Mononuclear cell (primary cell): ENCODE data around the gene SLC11A2. TPM values are rescaled to one million over a fixed set of nuclear protein-coding genes. Genes with fewer than 3 reads are reported as not detected.
A peak's percentile ranks its signal among the peaks of the same experiment; 100 is the strongest.

Experiments used
- H3K27me3 ChIP-seq: 2 replicates; pipeline ENCODE4 v1.6.0; 2011; ENCODE audit warnings: low read length, control low read depth; ENCODE audit not compliant: insufficient read depth
- H3K4me1 ChIP-seq: 2 replicates; pipeline ENCODE4 v1.5.1; 2011; ENCODE audit warnings: mild to moderate bottlenecking, low read length, control low read depth; ENCODE audit not compliant: insufficient read depth
- H3K4me3 ChIP-seq: 2 replicates; pipeline ENCODE4 v1.5.1; 2011; ENCODE audit warnings: mild to moderate bottlenecking, low read length, moderate library complexity
- H3K9me3 ChIP-seq: 2 replicates; pipeline ENCODE4 v1.5.1; 2011; ENCODE audit warnings: low read depth, mild to moderate bottlenecking, control low read depth, low read length
- total RNA-seq: library from RNA; depleted of rRNA; stranded (reverse); fragments of >200 nt; gene quantifications from one replicate; pipeline ENCODE4 v1.2.3, GENCODE V29; 2012

Gene SLC11A2
- total RNA-seq, 1 donor, result 51.2 TPM

- Histone ChIP-seq H3K27me3 (no peaks in the 10 kb centered on the region), H3K4me1 (peaks cover 16% of the 10 kb centered on the region), H3K9me3 (no peaks in the 10 kb centered on the region), H3K4me3 (peak within 1 kb of the TSS; percentile 69)
Observed at GRCh38 chr12:51047655-51048540, 21.7 kb upstream of the SLC11A2 start, which contains the start of gene LETMD1. LETMD1 (plus strand) TSS chr12:51048327; CDS start chr12:51048357, 30 bp downstream.

GRCh38 chr12:51036279-51036678 lies 10.1 kb upstream of the SLC11A2 start:
- H3K27me3 ChIP-seq, result no peaks in the 10 kb centered on the region

GRCh38 chr12:51033457-51034089 lies 7.4 kb upstream of the SLC11A2 start:
- Histone ChIP-seq H3K27me3 (no peaks in the 10 kb centered on the region), H3K4me1 (no peaks in the 10 kb centered on the region), H3K9me3 (no peaks in the 10 kb centered on the region), H3K4me3 (no peak overlapping the region)

More at GRCh38 chr12:51036279-51036678, 10.1 kb upstream of the SLC11A2 start:
- H3K9me3 ChIP-seq, result no peaks in the 10 kb centered on the region
- no peak overlapping the region for H3K4me3 ChIP-seq
- H3K4me1 ChIP-seq, result no peaks in the 10 kb centered on the region

GRCh38 chr12:51033048-51033447 lies 6.9 kb upstream of the SLC11A2 start:
- Histone ChIP-seq H3K4me1 (no peaks in the 10 kb centered on the region), H3K4me3 (no peak overlapping the region), H3K27me3 (no peaks in the 10 kb centered on the region), H3K9me3 (no peaks in the 10 kb centered on the region)

GRCh38 chr12:51028813-51029150 lies 2.6 kb upstream of the SLC11A2 start:
- no peak overlapping the region for H3K4me3 ChIP-seq
- peaks cover 28% of the 10 kb centered on the region for H3K4me1 ChIP-seq
- H3K27me3 ChIP-seq, result no peaks in the 10 kb centered on the region
- H3K9me3 ChIP-seq, result no peaks in the 10 kb centered on the region

GRCh38 chr12:51028126-51028812 lies 2.1 kb upstream of the SLC11A2 start:
- Histone ChIP-seq H3K4me3 (no peak overlapping the region), H3K9me3 (no peaks in the 10 kb centered on the region), H3K27me3 (no peaks in the 10 kb centered on the region), H3K4me1 (peaks cover 33% of the 10 kb centered on the region)

DNA sequence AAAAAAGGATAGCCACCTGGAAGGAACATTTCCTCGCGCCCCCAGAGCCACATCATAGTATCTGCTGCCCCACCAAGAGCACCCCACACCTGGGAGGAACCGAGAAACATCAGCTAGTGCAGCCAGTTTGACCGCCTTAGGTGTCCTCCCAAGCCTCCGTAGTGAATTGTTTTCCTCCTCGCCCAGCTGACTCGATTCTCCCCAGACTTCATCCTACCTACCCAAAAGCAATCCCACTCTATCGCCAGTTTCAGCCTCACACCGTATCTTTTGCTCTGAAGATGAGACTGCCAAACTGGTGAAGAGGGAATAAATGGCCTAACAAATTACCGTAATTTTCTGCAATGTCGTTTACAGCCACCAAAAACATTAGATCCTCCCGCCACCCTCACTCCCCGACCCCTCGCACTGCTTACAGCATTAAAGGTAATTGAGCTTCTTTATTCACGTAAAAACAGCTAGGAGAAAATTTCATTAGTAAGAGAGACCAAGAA lies 1.2 kb upstream of the SLC11A2 start:
- Histone ChIP-seq H3K4me1 (peaks cover 36% of the 10 kb centered on the region), H3K4me3 (no peak overlapping the region), H3K9me3 (no peaks in the 10 kb centered on the region), H3K27me3 (no peaks in the 10 kb centered on the region)

DNA sequence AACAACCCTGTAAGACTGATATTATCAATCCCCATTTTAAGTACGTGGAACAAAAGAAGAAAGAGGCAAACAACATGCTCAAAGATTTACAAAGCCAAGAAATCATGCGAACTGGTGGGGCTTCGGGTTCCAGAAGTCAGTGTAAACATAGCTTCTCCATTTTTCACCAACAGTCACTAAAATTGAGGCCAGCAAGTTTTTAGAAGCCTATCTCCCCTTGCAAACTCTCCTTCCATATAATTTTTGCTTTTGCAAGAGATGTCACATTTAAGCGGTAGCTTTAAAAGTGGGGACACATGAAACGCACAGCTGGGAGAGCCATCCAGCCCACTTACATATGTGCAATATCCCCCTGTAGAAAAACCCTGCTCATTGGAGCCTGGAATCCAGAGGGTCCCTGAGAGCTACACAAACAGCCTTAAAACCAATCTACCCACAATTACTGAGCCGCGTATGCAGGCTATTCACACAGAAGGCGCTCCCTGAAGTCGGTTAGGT lies 797 bp downstream of the SLC11A2 start:
- Histone ChIP-seq H3K4me3 (peak overlapping the region; percentile 69), H3K4me1 (peaks cover 56% of the 10 kb centered on the region), H3K27me3 (no peaks in the 10 kb centered on the region), H3K9me3 (no peaks in the 10 kb centered on the region)

- no peaks in the 10 kb centered on the region for H3K27me3 ChIP-seq
- peak overlapping the region; percentile 21 for H3K4me3 ChIP-seq
- peaks cover 65% of the 10 kb centered on the region for H3K4me1 ChIP-seq
- no peaks in the 10 kb centered on the region for H3K9me3 ChIP-seq
Observed at GRCh38 chr12:51023625-51024382, 2.4 kb downstream of the SLC11A2 start.

DNA sequence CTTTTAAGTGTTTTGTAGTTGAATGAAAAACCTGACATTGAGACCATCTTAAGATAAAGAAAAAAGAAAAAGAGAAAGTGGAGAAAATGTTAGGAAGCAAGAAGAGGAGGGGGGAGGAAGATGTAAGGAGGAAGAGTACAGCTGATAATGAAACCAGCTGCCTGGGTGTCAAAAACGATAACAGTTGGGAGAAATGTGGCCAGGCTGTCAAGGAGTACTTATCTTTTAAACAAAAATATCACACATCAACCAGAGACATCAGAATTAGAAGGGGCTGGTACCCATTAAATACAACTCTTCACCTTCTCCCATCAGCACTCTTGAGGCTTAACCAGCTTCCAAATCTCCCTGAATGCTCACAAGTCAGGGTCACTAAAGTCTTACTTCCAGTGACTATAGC lies 4.5 kb downstream of the SLC11A2 start:
- Histone ChIP-seq H3K4me1 (peaks cover 60% of the 10 kb centered on the region), H3K4me3 (no peak overlapping the region), H3K9me3 (no peaks in the 10 kb centered on the region), H3K27me3 (no peaks in the 10 kb centered on the region)

DNA sequence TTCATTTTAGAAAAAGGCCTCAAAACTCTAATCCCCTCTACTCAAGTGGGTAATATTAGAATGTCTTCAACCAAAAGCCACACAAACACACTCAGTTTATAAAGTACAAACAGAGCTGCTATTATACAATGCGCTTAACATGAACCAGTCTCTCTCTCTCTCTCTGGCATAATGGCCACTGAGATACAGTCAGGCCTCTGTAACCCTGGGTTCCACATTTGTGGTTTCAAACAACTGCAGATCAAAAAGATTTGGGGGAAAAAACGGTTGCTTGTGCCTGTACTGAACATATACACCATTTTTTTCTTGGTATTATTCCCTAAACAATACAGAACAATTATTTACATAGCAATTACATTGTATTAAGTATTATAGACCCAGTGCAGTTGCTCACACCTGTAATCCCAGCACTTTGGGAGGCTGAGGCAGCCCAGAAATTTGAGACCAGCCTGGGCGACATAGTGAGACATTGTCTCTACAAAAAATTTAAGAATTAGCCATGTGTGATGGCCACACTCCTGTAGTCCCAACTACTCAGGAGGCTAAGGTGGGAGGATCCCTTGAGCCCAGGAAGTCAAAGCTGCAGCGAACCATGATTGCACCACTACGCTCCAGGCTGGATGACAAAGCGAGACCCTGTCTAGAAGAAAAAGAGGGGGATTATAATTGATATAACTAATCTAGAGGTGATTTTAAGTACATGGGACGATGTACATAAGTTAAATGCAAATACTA lies 5.6 kb downstream of the SLC11A2 start:
- Histone ChIP-seq H3K9me3 (no peaks in the 10 kb centered on the region), H3K27me3 (no peaks in the 10 kb centered on the region), H3K4me3 (no peak overlapping the region), H3K4me1 (peaks cover 56% of the 10 kb centered on the region)

DNA sequence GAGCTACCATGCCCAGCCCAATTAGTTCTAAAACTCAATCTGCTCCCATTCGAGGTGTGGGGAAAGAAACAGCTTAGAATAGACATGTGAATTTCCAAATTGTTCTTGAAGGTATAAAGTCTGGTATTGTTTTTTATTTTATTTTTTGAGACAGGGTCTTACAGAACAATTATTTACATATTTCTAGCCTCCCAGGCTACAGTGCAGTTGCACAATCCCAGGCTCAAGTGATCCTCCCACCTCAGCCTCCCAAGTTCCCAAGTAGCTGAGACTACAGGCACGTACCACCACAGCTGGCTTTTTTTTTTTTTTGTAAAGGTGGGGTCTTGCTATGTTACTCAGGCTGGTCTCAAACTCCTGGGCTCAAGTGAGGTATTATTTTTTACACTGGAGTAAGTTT lies 6.3 kb downstream of the SLC11A2 start:
- H3K27me3 ChIP-seq, result no peaks in the 10 kb centered on the region
- no peak overlapping the region for H3K4me3 ChIP-seq
- H3K4me1 ChIP-seq, result peaks cover 49% of the 10 kb centered on the region
- H3K9me3 ChIP-seq, result no peaks in the 10 kb centered on the region

- Histone ChIP-seq H3K27me3 (no peaks in the 10 kb centered on the region), H3K4me1 (peaks cover 39% of the 10 kb centered on the region), H3K4me3 (no peak overlapping the region), H3K9me3 (no peaks in the 10 kb centered on the region)
Observed at GRCh38 chr12:51018956-51019355, 7.2 kb downstream of the SLC11A2 start.

DNA sequence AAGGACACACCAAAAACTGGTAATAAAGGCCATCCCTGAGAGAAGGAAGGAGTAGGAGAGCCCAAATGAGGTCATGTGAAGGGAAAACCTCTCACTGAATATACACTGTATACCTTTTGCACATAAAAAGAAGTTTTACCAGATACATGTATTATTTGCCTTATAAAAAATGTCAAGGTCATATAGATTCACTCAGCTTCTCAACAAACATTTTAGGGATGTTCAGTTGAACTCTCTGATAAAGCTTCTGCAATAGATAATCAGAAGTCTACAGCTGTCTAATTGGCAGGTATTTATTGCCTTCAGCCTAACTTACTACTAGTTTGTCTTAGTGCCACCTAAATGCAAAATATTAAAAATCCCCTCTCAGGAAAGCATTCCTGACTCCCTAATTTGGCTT lies 8.7 kb downstream of the SLC11A2 start:
- no peak overlapping the region for H3K4me3 ChIP-seq
- H3K9me3 ChIP-seq, result no peaks in the 10 kb centered on the region
- H3K4me1 ChIP-seq, result peaks cover 40% of the 10 kb centered on the region
- H3K27me3 ChIP-seq, result no peaks in the 10 kb centered on the region
